ENCODE measurements around the gene EP400.
"Not testable (repeated sequence)": the region's sequence is repeated elsewhere in the genome, so short reads cannot be mapped to it uniquely, and the experiment has no call there.

Gene EP400

GRCh38 chr12:131947482-131948027, 2.2 kb upstream of the EP400 start:
- no peak for DNase-seq (ENCODE audit: insufficient read length, low spot score)
- FAIRE-seq, result peak; percentile 23

DNA sequence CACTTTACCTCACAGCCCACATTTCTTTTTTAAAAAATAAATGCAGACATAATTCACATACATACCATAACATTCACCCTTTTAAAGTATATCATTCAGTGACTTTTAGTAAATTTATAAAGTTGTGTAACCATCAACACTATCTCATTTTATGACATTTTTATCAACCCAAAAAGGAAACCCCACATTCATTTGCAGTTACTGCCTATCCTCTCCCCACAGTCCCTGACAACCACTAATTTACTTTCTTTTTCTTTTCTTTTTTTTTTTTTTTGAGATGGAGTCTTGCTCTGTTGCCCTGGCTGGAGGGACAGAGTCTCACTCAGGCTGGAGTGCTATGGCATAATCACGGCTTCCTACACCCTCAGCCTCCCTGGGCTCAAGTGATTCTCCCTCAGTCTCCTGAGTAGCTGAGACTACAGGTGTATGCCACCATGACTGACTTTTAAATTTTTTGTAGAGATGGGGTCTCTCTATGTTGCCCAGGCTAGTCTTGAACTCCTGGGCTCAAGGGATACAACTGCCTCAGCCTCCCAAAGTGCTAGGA, 1.5 kb upstream of the EP400 start:
- FAIRE-seq (no peak), DNase-seq (ENCODE audit: insufficient read length, low spot score) (no peak)

- not testable (repeated sequence) for FAIRE-seq; DNase-seq (ENCODE audit: insufficient read length, low spot score)
Measured at GRCh38 chr12:131948713-131949430, 870 bp upstream of the EP400 start.

- no peak for DNase-seq (ENCODE audit: insufficient read length, low spot score)
- no peak for FAIRE-seq
Measured at GRCh38 chr12:131950182-131950913, 606 bp downstream of the EP400 start.

DNA sequence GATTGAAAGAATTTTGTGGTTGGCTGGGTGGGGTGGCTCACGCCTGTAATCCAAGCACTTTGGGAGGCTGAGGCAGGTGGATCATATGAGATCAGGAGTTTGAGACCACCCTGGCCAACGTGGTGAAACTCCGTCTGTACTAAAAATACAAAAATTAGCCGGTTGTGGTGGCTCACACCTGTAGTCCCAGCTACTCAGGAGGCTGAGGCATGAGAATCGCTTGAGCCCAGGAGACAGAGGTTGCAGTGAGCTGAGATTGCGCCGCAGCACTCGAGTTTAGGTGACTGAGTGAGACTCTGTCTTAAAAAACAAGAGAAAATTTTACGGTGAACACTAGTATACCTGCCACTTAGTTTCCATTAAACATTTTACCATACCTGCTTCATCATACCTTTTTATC, 4.1 kb downstream of the EP400 start:
- FAIRE-seq; DNase-seq (ENCODE audit: insufficient read length, low spot score): not testable (repeated sequence)

DNA sequence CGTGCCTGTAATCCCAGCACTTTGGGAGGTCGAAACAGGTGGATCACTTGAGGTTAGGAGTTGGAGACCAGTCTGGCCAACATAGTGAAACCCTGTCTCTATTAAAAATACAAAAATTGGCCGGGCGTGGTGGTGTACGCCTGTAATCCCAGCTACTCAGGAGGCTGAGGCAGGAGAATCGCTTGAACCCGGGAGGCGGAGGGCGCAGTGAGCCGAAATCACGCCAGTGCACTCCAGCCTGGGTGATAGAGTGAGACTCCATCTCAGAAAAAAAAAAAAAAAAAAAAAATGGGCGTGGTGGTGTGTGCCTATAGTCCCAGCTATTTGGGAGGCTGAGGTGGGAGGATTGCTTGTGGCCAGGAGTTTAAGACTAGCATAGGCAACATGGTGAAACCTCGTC, 4.7 kb downstream of the EP400 start:
- not testable (repeated sequence) for DNase-seq (ENCODE audit: insufficient read length, low spot score); FAIRE-seq

DNA sequence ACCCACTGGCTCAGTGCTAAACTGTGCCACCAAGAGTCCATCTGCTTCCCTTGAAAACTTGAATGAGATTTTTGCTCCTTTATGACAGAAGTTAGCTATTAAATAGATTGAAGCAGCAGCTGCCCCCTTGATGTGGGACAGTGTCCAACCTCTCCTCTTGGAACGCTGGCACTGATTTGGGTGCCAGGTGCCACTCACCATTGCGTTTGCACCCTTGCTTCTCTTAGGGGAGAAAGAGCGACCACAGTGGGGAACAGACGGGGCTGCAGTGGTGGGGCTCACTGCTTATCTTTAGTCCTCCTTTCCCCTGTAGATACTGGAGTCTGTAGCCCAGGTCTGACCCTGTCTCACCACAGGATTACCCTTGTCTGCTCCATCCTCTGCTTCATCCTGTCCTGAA, 9.4 kb downstream of the EP400 start:
- no peak for DNase-seq (ENCODE audit: insufficient read length, low spot score)
- no peak for FAIRE-seq

DNA sequence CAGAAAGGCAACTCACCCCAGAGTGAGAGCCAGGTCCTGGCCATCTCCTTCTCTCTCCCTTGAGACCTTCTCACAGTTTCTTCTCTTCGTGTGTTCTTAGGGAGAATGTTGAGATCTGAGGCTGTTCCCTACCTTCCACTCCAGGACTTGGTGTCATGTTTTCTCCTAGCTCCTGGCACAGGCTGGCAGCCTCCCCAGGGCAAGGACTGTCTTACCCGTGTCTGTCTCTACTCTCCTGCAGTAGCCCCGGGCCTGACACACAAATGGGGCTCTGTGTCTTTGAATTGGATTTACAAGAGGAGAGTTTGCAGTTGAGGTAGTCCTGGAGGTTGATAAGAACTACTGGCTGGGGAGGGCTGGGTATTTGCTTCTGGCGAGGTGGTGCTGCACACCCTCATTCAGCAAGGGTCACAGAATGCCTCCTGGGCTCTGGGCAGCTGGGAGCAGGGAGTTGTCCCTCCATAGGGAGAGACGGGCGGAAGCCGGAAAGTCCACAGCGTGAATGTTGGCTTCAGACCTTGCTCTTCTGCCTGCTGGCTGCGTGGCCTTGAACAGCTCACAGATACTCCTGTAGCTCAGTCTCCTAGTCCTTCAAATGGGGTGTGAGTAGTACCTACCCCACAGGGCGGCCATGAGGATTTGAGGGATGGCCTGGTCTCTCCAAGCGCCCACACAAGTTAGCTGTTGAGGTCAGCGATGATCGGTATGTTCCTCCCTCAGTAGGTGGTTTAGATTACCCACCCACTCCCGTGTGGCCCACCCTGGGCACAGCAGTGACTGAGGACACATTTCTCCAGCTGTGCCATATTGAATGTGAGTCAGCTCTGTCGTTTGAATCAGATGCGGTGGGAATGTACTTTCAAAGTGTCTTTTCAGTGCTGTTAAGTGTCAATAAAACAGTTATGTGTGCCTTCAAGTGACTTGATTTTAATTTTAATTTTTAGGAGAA, 10.2 kb downstream of the EP400 start:
- DNase-seq (ENCODE audit: insufficient read length, low spot score) (no peak), FAIRE-seq (no peak)

- FAIRE-seq; DNase-seq (ENCODE audit: insufficient read length, low spot score): not testable (repeated sequence)
Measured at GRCh38 chr12:131960590-131961325, 11.0 kb downstream of the EP400 start.

DNA sequence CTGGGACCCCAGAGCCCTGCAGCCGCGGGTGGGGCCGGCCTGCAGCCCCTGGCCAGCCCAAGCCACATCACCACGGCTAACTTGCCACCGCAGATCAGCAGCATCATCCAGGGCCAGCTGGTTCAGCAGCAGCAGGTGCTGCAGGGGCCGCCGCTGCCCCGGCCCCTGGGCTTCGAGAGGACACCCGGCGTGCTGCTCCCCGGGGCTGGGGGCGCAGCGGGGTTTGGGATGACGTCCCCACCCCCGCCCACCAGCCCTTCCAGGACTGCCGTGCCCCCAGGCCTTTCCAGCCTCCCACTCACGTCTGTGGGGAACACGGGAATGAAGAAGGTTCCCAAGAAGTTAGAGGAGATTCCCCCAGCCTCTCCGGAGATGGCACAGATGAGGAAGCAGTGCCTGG, 11.6 kb downstream of the EP400 start:
- FAIRE-seq, result peak; percentile 38
- not testable (repeated sequence) for DNase-seq (ENCODE audit: insufficient read length, low spot score)

DNA sequence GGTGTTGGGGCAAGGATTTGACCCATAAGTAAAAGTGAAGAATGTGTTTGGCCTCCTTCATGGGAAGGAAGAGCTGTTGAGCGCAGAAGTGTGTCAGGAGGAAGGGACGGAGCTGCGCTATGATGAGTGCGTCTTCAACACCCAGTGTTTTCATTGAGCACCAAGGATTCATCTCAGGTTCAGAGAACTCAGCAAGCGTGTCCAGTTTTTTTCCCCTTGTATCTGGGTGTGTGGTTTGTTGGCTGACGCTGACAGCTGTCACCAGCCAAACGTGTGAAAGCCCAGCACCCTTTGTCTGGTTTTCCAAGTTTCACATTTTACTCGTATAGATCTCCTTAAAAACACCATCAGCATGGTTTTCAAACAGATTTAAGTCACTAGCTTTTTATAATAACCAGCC, 12.3 kb downstream of the EP400 start:
- DNase-seq (ENCODE audit: insufficient read length, low spot score) (no peak), FAIRE-seq (no peak)

DNA sequence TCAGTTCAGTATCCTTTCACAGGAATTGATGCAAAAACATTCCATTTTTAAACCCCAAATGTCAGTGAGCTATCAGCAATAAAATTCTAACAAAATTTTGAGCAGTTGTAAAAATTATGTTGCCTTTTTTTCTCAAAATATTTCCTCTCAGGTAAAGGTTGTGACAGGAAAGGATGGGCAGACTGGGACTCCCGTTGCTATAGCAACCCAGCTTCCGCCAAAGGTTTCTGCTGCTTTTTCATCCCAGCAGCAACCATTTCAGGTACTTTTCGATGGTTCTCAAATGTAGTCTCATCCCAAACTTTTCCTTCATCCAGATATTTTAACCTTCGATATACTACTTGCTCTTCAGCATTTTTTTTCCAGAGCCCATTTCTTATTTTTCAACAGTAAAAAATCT, 13.6 kb downstream of the EP400 start:
- FAIRE-seq (no peak), DNase-seq (ENCODE audit: insufficient read length, low spot score) (no peak)

- no peak for FAIRE-seq
- DNase-seq (ENCODE audit: insufficient read length, low spot score), result no peak
Measured at GRCh38 chr12:131965073-131965472, 15.3 kb downstream of the EP400 start.

DNA sequence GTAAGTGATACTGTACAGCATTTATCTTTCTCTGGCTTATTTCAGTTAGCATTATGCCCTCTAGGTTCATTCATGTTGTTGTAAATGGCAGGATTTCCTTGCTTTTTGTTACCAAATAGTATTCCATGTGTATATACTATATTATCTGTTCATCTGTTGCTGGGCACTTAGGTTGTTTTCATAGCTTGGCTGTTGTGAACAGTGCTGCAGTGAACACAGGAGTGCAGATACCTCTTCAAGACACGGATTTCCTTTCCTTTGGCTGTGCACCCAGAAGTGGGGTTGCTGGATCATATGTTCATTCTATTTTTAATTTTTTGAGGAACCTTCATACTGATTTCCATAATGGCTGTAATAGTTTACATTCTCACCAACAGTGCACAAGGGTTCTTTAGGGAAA, 21.5 kb downstream of the EP400 start:
- FAIRE-seq (no peak), DNase-seq (ENCODE audit: insufficient read length, low spot score) (no peak)

GRCh38 chr12:131975228-131975627, 25.5 kb downstream of the EP400 start:
- FAIRE-seq (no peak), DNase-seq (ENCODE audit: insufficient read length, low spot score) (no peak)

DNA sequence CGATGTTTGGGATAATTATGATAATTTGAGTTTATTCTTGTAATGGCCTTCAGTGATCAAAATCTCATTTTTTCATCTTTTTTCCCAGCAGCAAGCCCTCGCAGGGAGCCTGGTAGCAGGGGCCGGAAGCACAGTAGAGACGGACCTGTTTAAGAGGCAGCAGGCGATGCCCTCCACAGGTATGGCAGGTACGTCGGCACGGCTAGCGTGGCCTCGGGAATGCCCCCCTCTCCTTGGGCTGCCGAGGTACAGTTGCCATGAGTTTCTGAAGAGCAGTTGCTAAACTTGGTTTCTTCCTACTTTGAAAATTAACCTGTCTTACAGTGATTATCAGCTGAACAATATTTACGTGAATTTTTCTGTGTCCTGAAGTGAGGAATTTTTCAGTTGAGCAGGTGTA, 29.9 kb downstream of the EP400 start:
- no peak for FAIRE-seq
- DNase-seq (ENCODE audit: insufficient read length, low spot score), result no peak

DNA sequence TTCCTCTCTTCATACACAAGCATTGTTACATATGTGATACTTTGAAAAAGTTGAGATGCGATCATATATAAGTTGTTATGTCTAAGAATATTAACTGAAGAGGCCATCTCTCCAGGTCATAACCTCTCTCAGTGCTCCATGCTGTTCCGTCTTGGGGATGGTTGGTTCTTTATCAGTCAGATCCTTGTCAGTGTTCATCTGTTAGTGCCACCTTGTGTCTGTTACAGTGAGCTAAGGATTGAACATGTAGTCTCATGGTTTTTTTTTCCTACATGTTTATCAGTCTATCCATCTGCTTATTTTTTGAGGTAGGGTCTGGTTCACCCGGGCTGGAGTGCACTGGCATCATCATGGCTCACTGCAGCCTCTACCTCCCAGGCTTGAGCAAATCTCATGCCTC, 30.5 kb downstream of the EP400 start:
- FAIRE-seq, result no peak
- DNase-seq (ENCODE audit: insufficient read length, low spot score), result no peak

DNA sequence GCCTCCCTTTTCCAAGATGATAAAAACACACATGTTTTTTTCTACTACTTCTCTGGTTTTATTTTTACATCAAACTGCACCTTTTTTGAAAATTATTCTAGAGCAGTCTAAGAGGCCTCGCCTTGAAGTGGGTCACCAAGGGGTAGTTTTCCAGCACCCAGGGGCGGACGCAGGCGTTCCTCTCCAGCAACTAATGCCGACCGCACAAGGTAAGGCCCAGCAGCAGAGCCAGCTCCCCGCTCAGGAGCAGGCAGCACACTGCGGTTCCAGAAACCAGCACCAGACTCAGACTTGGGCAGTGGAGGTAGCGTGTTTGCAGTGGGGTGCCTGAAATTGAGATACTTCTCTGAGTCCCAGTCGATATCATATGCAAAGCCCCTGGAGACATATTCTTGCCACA, 31.6 kb downstream of the EP400 start:
- no peak for DNase-seq (ENCODE audit: insufficient read length, low spot score)
- no peak for FAIRE-seq

DNA sequence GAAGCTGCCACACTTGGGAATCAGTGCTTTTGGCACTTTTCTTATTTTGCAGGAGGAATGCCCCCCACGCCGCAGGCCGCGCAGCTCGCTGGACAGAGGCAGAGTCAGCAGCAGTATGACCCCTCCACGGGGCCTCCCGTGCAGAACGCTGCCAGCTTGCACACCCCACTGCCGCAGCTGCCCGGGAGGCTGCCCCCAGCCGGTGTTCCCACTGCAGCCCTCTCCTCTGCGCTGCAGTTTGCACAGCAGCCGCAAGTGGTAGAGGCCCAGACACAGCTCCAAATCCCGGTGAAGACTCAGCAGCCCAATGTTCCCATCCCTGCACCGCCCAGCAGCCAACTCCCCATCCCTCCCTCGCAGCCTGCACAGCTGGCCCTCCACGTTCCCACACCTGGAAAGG, 32.3 kb downstream of the EP400 start:
- FAIRE-seq (no peak), DNase-seq (ENCODE audit: insufficient read length, low spot score) (no peak)

- FAIRE-seq (no peak), DNase-seq (ENCODE audit: insufficient read length, low spot score) (no peak)
Measured at GRCh38 chr12:131983026-131983425, 33.3 kb downstream of the EP400 start.

Data from HTR-8/SVneo (cell line).